CD4-positive, alpha-beta T cell (primary cell): ENCODE data around the gene EGLN3. TPM values are rescaled to one million over a fixed set of nuclear protein-coding genes. Genes with fewer than 3 reads are reported as not detected.

Source experiments
- ATAC-seq: fragments of 200-7000 bp; cut with Tn5 transposase; one replicate; pipeline ENCODE4 v1.10.0; 2022; ENCODE audit warnings: mild to moderate bottlenecking; ENCODE audit not compliant: poor library complexity
- CTCF ChIA-PET: fragments of 350-600 bp; sonication (Branson Sonifier 250); formaldehyde crosslinking; loops from one replicate; lab custom pipeline; 2021; ENCODE audit warnings: antibody characterized with exemption, inconsistent platforms; lab: Charles Lee
- POLR2A ChIA-PET: fragments of 350-600 bp; sonication (Branson Sonifier 250); formaldehyde crosslinking; loops from one replicate; lab custom pipeline; 2021; ENCODE audit warnings: antibody characterized with exemption, inconsistent platforms; lab: Charles Lee
- DNase-seq, 14 experiments: peaks; one replicate each; pipeline ENCODE4 v3.0.0-alpha.2; 2013 to 2020; ENCODE audit warnings: mixed read lengths in 2 of 14
- H3K27ac ChIP-seq, 2 donors: one replicate each; pipeline versions ENCODE4 v1.5.1 to v1.7.0; 2013; ENCODE audit warnings: low read length in 2 of 2, low read depth in 1 of 2, mild to moderate bottlenecking in 1 of 2
- H3K27me3 ChIP-seq, 2 experiments: 1 replicate in 1 of 2; 2 replicates in 1 of 2; pipeline versions ENCODE4 v1.6.1 to v1.7.0; 2013; ENCODE audit warnings: low read length in 2 of 2, control low read depth in 1 of 2, mild to moderate bottlenecking in 1 of 2, moderate library complexity in 1 of 2; ENCODE audit not compliant: insufficient read depth in 2 of 2, control insufficient read depth in 1 of 2
- H3K36me3 ChIP-seq: one replicate; pipeline ENCODE4 v1.6.1; 2013; ENCODE audit warnings: low read length, control low read depth; ENCODE audit not compliant: insufficient read depth
- H3K4me1 ChIP-seq: one replicate; pipeline ENCODE4 v1.6.1; 2013; ENCODE audit warnings: low read length, control low read depth; ENCODE audit not compliant: insufficient read depth
- H3K4me3 ChIP-seq: one replicate; pipeline ENCODE4 v1.5.1; 2013; ENCODE audit warnings: mild to moderate bottlenecking, low read length, moderate library complexity
- H3K9me3 ChIP-seq, 2 experiments: 1 replicate in 1 of 2; 2 replicates in 1 of 2; pipeline versions ENCODE4 v1.6.1 to v1.7.0; 2013; ENCODE audit warnings: low read length in 2 of 2, mild to moderate bottlenecking in 2 of 2, control low read depth in 1 of 2, moderate library complexity in 1 of 2; ENCODE audit not compliant: control insufficient read depth in 1 of 2, insufficient read depth in 1 of 2
- H3K27ac Mint-ChIP-seq: one replicate; pipeline ENCODE4 v1.8.0; 2020; ENCODE audit warnings: mixed read lengths
- H3K27me3 Mint-ChIP-seq: one replicate; pipeline ENCODE4 v1.8.0; 2021; ENCODE audit warnings: mixed read lengths
- H3K36me3 Mint-ChIP-seq: one replicate; pipeline ENCODE4 v1.8.0; 2021; ENCODE audit warnings: low read depth, mixed read lengths
- H3K4me1 Mint-ChIP-seq: one replicate; pipeline ENCODE4 v1.8.0; 2021; ENCODE audit warnings: low read depth, mixed read lengths
- H3K4me3 Mint-ChIP-seq: one replicate; pipeline ENCODE4 v1.8.0; 2020; ENCODE audit warnings: mild to moderate bottlenecking, mixed read lengths
- H3K9me3 Mint-ChIP-seq: one replicate; pipeline ENCODE4 v1.8.0; 2020; ENCODE audit warnings: mixed read lengths
- intact Hi-C, 2 experiments: fragments of 100-400 bp; cut with DNase I in 1 of 2; cut with micrococcal nuclease in 1 of 2; formaldehyde crosslinking; loops; one replicate each; pipeline versions ENCODE4 v1.15.1 to v1.9.0; 2023 to 2025; cut with DNase I, micrococcal nuclease
- total RNA-seq, 174 experiments: library from RNA in 2 of 174; stranded (reverse) in 2 of 174; gene quantifications; one replicate each; pipeline ENCODE4 v1.2.3 and lab custom pipeline; 2021 to 2026
- TF ChIP-seq, protein P1 (sequence below): fragments of 200-600 bp; IDR thresholded peaks from one replicate; pipeline ENCODE4 v1.8.0; 2022; ENCODE audit warnings: antibody characterized with exemption, mild to moderate bottlenecking

EGLN3 gene
- total RNA-seq, 2 experiments from 2014 or later: 1.1 to 1.3 TPM

DNA sequence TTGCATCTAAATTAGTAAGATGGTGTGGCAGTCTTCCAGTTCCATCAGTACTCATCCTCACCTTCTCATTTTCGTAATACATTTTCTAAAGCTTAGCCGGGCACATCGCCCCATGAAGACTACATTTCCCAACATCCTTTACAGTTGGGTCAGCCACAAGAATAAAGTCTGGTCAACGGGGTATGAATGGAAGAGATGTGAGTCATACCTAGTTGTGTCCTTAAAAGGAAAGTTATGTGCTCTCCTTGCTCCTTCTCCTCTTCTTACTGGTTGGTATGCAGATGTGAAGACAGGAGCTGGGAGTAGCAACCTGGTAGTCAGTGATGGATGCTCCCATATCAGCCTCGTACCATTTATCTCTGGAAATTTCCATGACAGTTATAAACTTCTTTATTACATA lies 35.9 kb upstream of the EGLN3 start:
- H3K4me3 ChIP-seq: no peak overlapping the region
- no peaks in the 10 kb centered on the region for H3K27me3 Mint-ChIP-seq
- H3K27me3 ChIP-seq: no peaks in the 10 kb centered on the region
- no peak overlapping the region for H3K27ac Mint-ChIP-seq
- peaks cover 0 to 15% of the 10 kb centered on the region in 2 experiments for H3K9me3 ChIP-seq
- no peaks in the 10 kb centered on the region for H3K36me3 ChIP-seq
- no peak overlapping the region for H3K4me3 Mint-ChIP-seq
- H3K4me1 ChIP-seq: no peaks in the 10 kb centered on the region
- ATAC-seq (no peak), DNase-seq (no peak)
- H3K9me3 Mint-ChIP-seq: peaks cover 2% of the 10 kb centered on the region
- peaks cover 4% of the 10 kb centered on the region for H3K4me1 Mint-ChIP-seq
- POLR2A ChIA-PET: no interaction called here
- CTCF ChIA-PET: no interaction called here
- no peak overlapping the region for H3K27ac ChIP-seq
- intact Hi-C loops: no loop called here
- H3K36me3 Mint-ChIP-seq: no peaks in the 10 kb centered on the region
- TF ChIP-seq, protein P1, sequence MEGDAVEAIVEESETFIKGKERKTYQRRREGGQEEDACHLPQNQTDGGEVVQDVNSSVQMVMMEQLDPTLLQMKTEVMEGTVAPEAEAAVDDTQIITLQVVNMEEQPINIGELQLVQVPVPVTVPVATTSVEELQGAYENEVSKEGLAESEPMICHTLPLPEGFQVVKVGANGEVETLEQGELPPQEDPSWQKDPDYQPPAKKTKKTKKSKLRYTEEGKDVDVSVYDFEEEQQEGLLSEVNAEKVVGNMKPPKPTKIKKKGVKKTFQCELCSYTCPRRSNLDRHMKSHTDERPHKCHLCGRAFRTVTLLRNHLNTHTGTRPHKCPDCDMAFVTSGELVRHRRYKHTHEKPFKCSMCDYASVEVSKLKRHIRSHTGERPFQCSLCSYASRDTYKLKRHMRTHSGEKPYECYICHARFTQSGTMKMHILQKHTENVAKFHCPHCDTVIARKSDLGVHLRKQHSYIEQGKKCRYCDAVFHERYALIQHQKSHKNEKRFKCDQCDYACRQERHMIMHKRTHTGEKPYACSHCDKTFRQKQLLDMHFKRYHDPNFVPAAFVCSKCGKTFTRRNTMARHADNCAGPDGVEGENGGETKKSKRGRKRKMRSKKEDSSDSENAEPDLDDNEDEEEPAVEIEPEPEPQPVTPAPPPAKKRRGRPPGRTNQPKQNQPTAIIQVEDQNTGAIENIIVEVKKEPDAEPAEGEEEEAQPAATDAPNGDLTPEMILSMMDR: no peak

DNA sequence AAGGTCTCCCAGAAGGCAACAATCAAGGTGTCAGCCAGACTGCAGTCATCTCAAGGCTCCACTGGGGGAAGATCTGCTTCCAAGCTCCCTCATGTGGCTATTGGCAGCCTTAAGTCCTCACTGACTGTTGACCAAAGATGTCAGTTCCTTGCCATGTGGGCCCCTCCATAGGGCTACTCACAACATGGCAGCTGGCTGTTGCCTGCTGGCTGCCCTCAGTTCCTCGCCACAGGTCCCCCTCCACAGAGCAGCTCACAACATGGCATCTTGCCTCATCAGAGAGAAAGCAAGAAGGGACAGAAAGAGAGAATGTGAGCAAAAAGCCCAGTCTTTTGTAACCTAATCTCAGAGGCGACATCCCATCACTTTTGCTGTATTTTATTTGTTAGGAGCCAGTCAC lies 34.4 kb upstream of the EGLN3 start:
- TF ChIP-seq, protein P1: no peak
- intact Hi-C loops: no loop called here
- ATAC-seq (no peak), DNase-seq (no peak)
- H3K4me3 Mint-ChIP-seq: no peak overlapping the region
- POLR2A ChIA-PET: no interaction called here
- H3K27ac Mint-ChIP-seq: no peak overlapping the region
- no peaks in the 10 kb centered on the region for H3K27me3 Mint-ChIP-seq
- Histone ChIP-seq H3K4me1 (peaks cover under 1% of the 10 kb centered on the region), H3K27me3 (no peaks in the 10 kb centered on the region), H3K27ac (no peak overlapping the region), H3K9me3 (peaks cover 0 to 15% of the 10 kb centered on the region in 2 experiments), H3K4me3 (no peak overlapping the region), H3K36me3 (no peaks in the 10 kb centered on the region)
- peaks cover under 1% of the 10 kb centered on the region for H3K4me1 Mint-ChIP-seq
- H3K9me3 Mint-ChIP-seq: peaks cover 2% of the 10 kb centered on the region
- no peaks in the 10 kb centered on the region for H3K36me3 Mint-ChIP-seq
- CTCF ChIA-PET: no interaction called here

DNA sequence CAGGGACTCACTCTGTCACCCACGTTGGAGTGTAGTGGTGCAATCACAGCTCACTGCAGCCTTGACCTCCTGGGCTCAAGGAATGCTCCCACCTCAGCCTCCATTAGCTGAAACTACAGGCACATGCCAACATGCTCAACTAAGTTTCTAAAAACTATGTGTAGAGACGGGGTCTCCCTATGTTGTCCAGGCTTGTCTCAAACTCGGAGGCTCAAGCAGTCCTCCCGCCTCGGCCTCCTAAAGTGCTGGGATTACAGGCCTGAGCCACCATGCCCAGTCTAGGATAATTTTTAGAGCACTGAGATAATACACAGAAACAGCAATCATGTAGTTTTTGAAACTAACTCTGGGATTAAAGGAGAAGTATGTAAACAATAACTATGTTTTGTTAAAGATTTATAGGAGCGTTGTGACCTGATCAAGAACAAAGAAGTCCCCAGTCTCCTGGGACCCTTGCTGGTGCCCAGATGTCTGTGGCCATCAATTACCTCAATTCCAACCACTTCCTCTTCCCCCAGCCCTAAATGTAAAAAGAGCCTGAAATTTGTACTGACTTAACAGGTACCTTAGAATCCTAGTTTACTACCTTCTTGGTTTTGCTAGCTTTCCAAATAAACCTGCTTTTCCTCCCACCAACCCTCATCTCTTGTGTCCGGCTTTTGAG lies 28.9 kb upstream of the EGLN3 start:
- no peaks in the 10 kb centered on the region for H3K36me3 Mint-ChIP-seq
- ChIA-PET CTCF (no interaction called here), POLR2A (no interaction called here)
- no peaks in the 10 kb centered on the region for H3K27me3 Mint-ChIP-seq
- ATAC-seq (no peak), DNase-seq (no peak)
- Histone ChIP-seq H3K9me3 (peaks cover 0 to 8% of the 10 kb centered on the region in 2 experiments), H3K4me3 (no peak overlapping the region), H3K36me3 (no peaks in the 10 kb centered on the region), H3K27me3 (no peaks in the 10 kb centered on the region), H3K4me1 (peaks cover 3% of the 10 kb centered on the region), H3K27ac (no peak overlapping the region)
- no peak overlapping the region for H3K4me3 Mint-ChIP-seq
- H3K9me3 Mint-ChIP-seq: no peaks in the 10 kb centered on the region
- intact Hi-C loops: no loop called here
- TF ChIP-seq, protein P1: no peak
- H3K27ac Mint-ChIP-seq: no peak overlapping the region
- H3K4me1 Mint-ChIP-seq: no peaks in the 10 kb centered on the region
